K562 (cell line): Measurements from ENCODE around the gene KCNA1. TPM values are rescaled to one million over a fixed set of nuclear protein-coding genes. Genes with fewer than 3 reads are reported as not detected.

Experiments used
- ATAC-seq: fragments of 200-7000 bp; cut with Tn5 transposase; 3 replicates; pipeline ENCODE4 v1.9.1; 2020; ENCODE audit warnings: moderate library complexity
- BruUV-seq: library from RNA; stranded (reverse); fragments of 400-500 nt; replicated peaks from 2 replicates; lab custom pipeline; 2021; lab: Mats Ljungman, UMichigan
- CTCF ChIA-PET: fragments of 300-600 bp; formaldehyde crosslinking; extraction: SDS; loops from one replicate; lab custom pipeline; 2021; ENCODE audit warnings: low intra/inter-chr PET ratio; lab: Yijun Ruan, JAX
- POLR2A ChIA-PET: fragments of 300-600, 350-650 bp; sonication (Branson Sonifier 250); formaldehyde crosslinking; extraction: SDS; loops from one replicate; lab custom pipeline; 2021; ENCODE audit warnings: antibody characterized with exemption, inconsistent platforms; lab: Yijun Ruan, JAX
- DNase-seq, 4 experiments: peaks; one replicate each; pipeline versions ENCODE4 v3.0.0 to v3.0.0-alpha.2; 2011 to 2018; ENCODE audit warnings: low spot score in 3 of 4, mixed read lengths in 3 of 4; ENCODE audit errors: extremely low read depth in 1 of 4
- FAIRE-seq: peaks from 2 replicates; lab custom pipeline; 2011; peaks lifted over from hg19 to GRCh38; lab: Jason Lieb, UNC
- H2AFZ ChIP-seq: 2 replicates; pipeline ENCODE4 v1.6.0; 2011; ENCODE audit warnings: low read depth, low read length, control low read depth, inconsistent platforms
- H3K27ac ChIP-seq: fragments of 200-600 bp; 3 replicates; pipeline ENCODE4 v1.8.0; 2011; ENCODE audit warnings: low read depth, mild to moderate bottlenecking, control low read depth, inconsistent platforms, low read length, moderate library complexity, mixed read lengths; ENCODE audit errors: extremely low read depth
- H3K27me3 ChIP-seq, 2 experiments: fragments of 300-600 bp in 1 of 2; 2 replicates in 1 of 2; 3 replicates in 1 of 2; pipeline versions ENCODE4 v1.6.0 to v1.8.0; 2011; ENCODE audit warnings: inconsistent platforms in 2 of 2, low read length in 2 of 2, mild to moderate bottlenecking in 1 of 2, mixed read lengths in 1 of 2, moderate library complexity in 1 of 2; ENCODE audit not compliant: control insufficient read depth in 2 of 2, insufficient read depth in 2 of 2
- H3K36me3 ChIP-seq: fragments of 300-600 bp; 3 replicates; pipeline ENCODE4 v1.8.0; 2011; ENCODE audit warnings: mild to moderate bottlenecking, low read length, inconsistent platforms; ENCODE audit not compliant: control insufficient read depth, insufficient read depth
- H3K4me1 ChIP-seq, 2 experiments: fragments of 200-600 bp in 1 of 2; replicated peaks in 1 of 2; 2 replicates in 1 of 2; 3 replicates in 1 of 2; pipeline versions ENCODE4 v1.5.1 to v1.8.0; 2011; ENCODE audit warnings: inconsistent platforms in 2 of 2, low read length in 2 of 2, mild to moderate bottlenecking in 1 of 2, mixed read lengths in 1 of 2, moderate library complexity in 1 of 2; ENCODE audit not compliant: control insufficient read depth in 2 of 2, insufficient read depth in 2 of 2
- H3K4me2 ChIP-seq: 2 replicates; pipeline ENCODE4 v1.6.1; 2011; ENCODE audit warnings: low read length, control low read depth, inconsistent platforms, mixed read lengths; ENCODE audit not compliant: insufficient read depth
- H3K4me3 ChIP-seq: fragments of 200-600 bp; sonication (generic), shearing (Covaris generic); 2 replicates; pipeline ENCODE4 v1.5.1; 2016; ENCODE audit warnings: control low read depth, inconsistent platforms
- H3K79me2 ChIP-seq: fragments of 200-600 bp; 3 replicates; pipeline ENCODE4 v1.8.0; 2011; ENCODE audit warnings: low read length, inconsistent platforms; ENCODE audit not compliant: control insufficient read depth, insufficient read depth
- H3K9ac ChIP-seq, 2 experiments: 2 replicates each; pipeline versions ENCODE4 v1.6.0 to v1.6.1; 2011; ENCODE audit warnings: low read depth in 2 of 2, low read length in 2 of 2, control low read depth in 1 of 2, inconsistent platforms in 1 of 2, mild to moderate bottlenecking in 1 of 2, mixed read lengths in 1 of 2; ENCODE audit not compliant: insufficient read depth in 1 of 2
- H3K9me1 ChIP-seq: one replicate; pipeline ENCODE4 v1.6.0; 2011; ENCODE audit warnings: inconsistent platforms, mild to moderate bottlenecking, low read length, moderate library complexity; ENCODE audit not compliant: control insufficient read depth, insufficient read depth
- H3K9me3 ChIP-seq: replicated peaks from 2 replicates; pipeline ENCODE4 v1.5.1; 2011; ENCODE audit warnings: low read depth, low read length, inconsistent platforms; ENCODE audit not compliant: control insufficient read depth, insufficient read depth
- H4K20me1 ChIP-seq: replicated peaks from 2 replicates; pipeline ENCODE4 v1.6.1; 2011; ENCODE audit warnings: low read length, inconsistent platforms, mixed read lengths; ENCODE audit not compliant: control insufficient read depth, insufficient read depth
- ETV5 ChIP-seq: sonication (generic); formaldehyde crosslinking; IDR thresholded peaks from 2 replicates; pipeline ENCODE4 v1.4.0; 2020; ENCODE audit warnings: low read depth, mild to moderate bottlenecking, missing genetic modification reagents
- HMBOX1 ChIP-seq: sonication (generic); IDR thresholded peaks from 2 replicates; pipeline ENCODE4 v1.6.1; 2016
- HMG20A ChIP-seq: fragments of 450-650 bp; formaldehyde crosslinking; conservative IDR thresholded peaks from 2 replicates; pipeline ENCODE4 v1.4.0; 2020; ENCODE audit warnings: mild to moderate bottlenecking, mixed read lengths
- HNRNPL ChIP-seq: fragments of 200-400 bp; formaldehyde crosslinking; IDR thresholded peaks from 2 replicates; pipeline ENCODE4 v1.6.1; 2017; ENCODE audit warnings: low read depth, mild to moderate bottlenecking, low read length
- MCM7 ChIP-seq, 2 experiments: fragments of 450-650 bp; IDR thresholded peaks; 2 replicates each; pipeline ENCODE4 v1.6.1; 2016 to 2018
- MEF2D ChIP-seq: conservative IDR thresholded peaks from 2 replicates; pipeline ENCODE4 v1.6.1; 2016; ENCODE audit warnings: low read depth, missing genetic modification characterization, missing compliant biosample characterization
- MNT ChIP-seq, 2 experiments: fragments of 450-650 bp; conservative IDR thresholded peaks; 2 replicates each; pipeline ENCODE4 v1.6.1; 2017; ENCODE audit warnings: mild to moderate bottlenecking in 2 of 2, moderate library complexity in 2 of 2
- PCBP1 ChIP-seq: fragments of 200-400 bp; formaldehyde crosslinking; IDR thresholded peaks from 2 replicates; pipeline ENCODE4 v1.6.1; 2018; ENCODE audit warnings: mild to moderate bottlenecking, low read depth, low read length; ENCODE audit not compliant: poor library complexity, severe bottlenecking
- POLR3G ChIP-seq: IDR thresholded peaks from 2 replicates; pipeline ENCODE4 v1.6.1; 2011; ENCODE audit not compliant: insufficient read length, insufficient replicate concordance; ENCODE audit errors: extremely low read depth
- RBFOX2 ChIP-seq: fragments of 200-400 bp; formaldehyde crosslinking; IDR thresholded peaks from 2 replicates; pipeline ENCODE4 v1.6.1; 2017; ENCODE audit warnings: low read depth, mild to moderate bottlenecking, low read length, moderate library complexity
- RBM39 ChIP-seq: fragments of 200-400 bp; formaldehyde crosslinking; optimal IDR thresholded peaks from 2 replicates; pipeline ENCODE3; 2018; ENCODE audit warnings: low read depth, low read length
- TCF7L2 ChIP-seq: fragments of 150-350 bp; IDR thresholded peaks from 2 replicates; pipeline ENCODE4 v1.6.1; 2016; ENCODE audit warnings: low read depth, mild to moderate bottlenecking, low read length, moderate library complexity
- VEZF1 ChIP-seq: fragments of 200-800 bp; sonication (Bioruptor generic); IDR thresholded peaks from 2 replicates; pipeline ENCODE4 v1.6.1; 2017; ENCODE audit warnings: missing genetic modification characterization, missing compliant biosample characterization
- ZFPM2 ChIP-seq: fragments of 250-450 bp; sonication (Bioruptor Pico); IDR thresholded peaks from 2 replicates; pipeline ENCODE4 v1.5.1; 2022; ENCODE audit warnings: mild to moderate bottlenecking
- ZKSCAN3 ChIP-seq: fragments of 250-450 bp; sonication (Bioruptor Pico); IDR thresholded peaks from 2 replicates; pipeline ENCODE4 v1.4.0; 2020
- ZNF224 ChIP-seq: sonication (generic); formaldehyde crosslinking; IDR thresholded peaks from 2 replicates; pipeline ENCODE4 v1.8.0; 2022; ENCODE audit warnings: mild to moderate bottlenecking, missing genetic modification reagents
- ZNF551 ChIP-seq: fragments of 250-450 bp; sonication (Bioruptor Pico); IDR thresholded peaks from 2 replicates; pipeline ENCODE4 v1.5.0; 2021; ENCODE audit warnings: mild to moderate bottlenecking, moderate library complexity
- WGBS: fragments of 100-300 bp; shearing (Covaris generic); methylation state at CpG from one replicate; pipeline ENCODE4 v1.1.6; 2016; ENCODE audit warnings: low coverage, mixed read lengths; ENCODE audit not compliant: insufficient coverage; ENCODE audit errors: missing lambda C conversion rate; 5-methylcytosine and 5-hydroxymethylcytosine counted together
- in situ Hi-C: fragments of 300-500 bp; cut with MboI; formaldehyde crosslinking; loops from 4 replicates; pipeline ENCODE4 v1.15.0; 2018; ENCODE audit warnings: inconsistent platforms, mixed read lengths
- intact Hi-C: fragments of 100-400 bp; cut with micrococcal nuclease; formaldehyde crosslinking; loops from 2 replicates; pipeline ENCODE4 v1.14.2; 2022
- polyA plus RNA-seq, 8 experiments: library from polyadenylated mRNA; depleted of rRNA in 4 of 8; stranded (reverse) in 5 of 8; unstranded in 3 of 8; fragments of >200 nt; fragmentation: Nextera tagmentation in 2 of 8; fragmentation: Illumina TruSeq in 1 of 8; extraction: Ambion mirVana in 2 of 8; extraction: Trizol in 1 of 8; gene quantifications; 2 replicates each; pipeline versions ENCODE4 v1.2.1 to v1.2.3, GENCODE V29; 2011 to 2014; ENCODE audit warnings: inconsistent platforms in 1 of 8, missing spikeins in 1 of 8
- total RNA-seq, 7 experiments: library from RNA; depleted of rRNA in 6 of 7; stranded (reverse); fragments of >200 nt in 6 of 7; fragmentation: Illumina TruSeq in 2 of 7; extraction: Trizol in 2 of 7; gene quantifications; 2 replicates each; pipeline versions ENCODE4 v1.2.1 to v1.2.3, GENCODE V29; 2011 to 2021; ENCODE audit warnings: low replicate concordance in 1 of 7
- TF ChIP-seq, protein P1 (sequence below): sonication (generic); formaldehyde crosslinking; IDR thresholded peaks from 2 replicates; pipeline ENCODE4 v1.8.1; 2023; ENCODE audit warnings: mild to moderate bottlenecking, missing genetic modification reagents

KCNA1 gene
- total and polyA plus RNA-seq, 9 of the 15 experiments (the other 6 are each of a cell fraction or from before 2014, with no cell fraction given) = not detected

DNA sequence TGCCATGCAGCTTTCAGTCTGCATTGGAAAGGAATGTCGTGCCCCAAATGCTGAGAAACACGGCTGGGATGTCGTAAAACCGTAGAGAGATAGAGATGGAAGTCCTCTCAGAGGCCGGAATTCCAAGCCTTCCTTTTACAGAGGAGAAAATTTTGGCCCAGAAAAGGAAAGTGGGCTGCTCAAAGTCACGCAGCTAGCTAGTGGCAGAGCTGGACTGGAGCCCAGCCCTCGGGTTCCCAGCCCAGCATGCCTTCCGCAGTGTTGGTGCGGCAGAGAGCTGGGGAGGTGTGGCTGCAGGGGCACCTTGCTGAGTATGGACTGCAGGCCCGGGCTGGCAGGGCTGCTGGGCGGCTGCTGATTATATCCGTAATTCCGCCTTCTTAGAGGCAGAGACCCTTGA, 50.3 kb downstream of the KCNA1 start:
- Histone ChIP-seq H3K27ac (no peak overlapping the region), H3K9me1 (no peaks in the 10 kb centered on the region), H2AFZ (no peak overlapping the region)
- no TSS peak for BruUV-seq
- CTCF ChIA-PET = no interaction called here
- no peak for TF ChIP-seq ZKSCAN3 (CRISPR knock-in tag)
- TF ChIP-seq MEF2D (tag) = no peak
- TF ChIP-seq ZNF551 (CRISPR knock-in tag) = no peak
- no peak for TF ChIP-seq RBM39
- no peak for TF ChIP-seq TCF7L2
- TF ChIP-seq ETV5 = no peak
- TF ChIP-seq PCBP1 = no peak
- no peak for TF ChIP-seq MCM7 (IDR thresholded peaks at IDR 0.05)
- no peak for TF ChIP-seq VEZF1 (CRISPR knock-in tag)
- TF ChIP-seq HNRNPL = no peak
- no peak for TF ChIP-seq RBFOX2
- no peak for TF ChIP-seq HMBOX1
- no peak for TF ChIP-seq POLR3G
- TF ChIP-seq, protein P1, sequence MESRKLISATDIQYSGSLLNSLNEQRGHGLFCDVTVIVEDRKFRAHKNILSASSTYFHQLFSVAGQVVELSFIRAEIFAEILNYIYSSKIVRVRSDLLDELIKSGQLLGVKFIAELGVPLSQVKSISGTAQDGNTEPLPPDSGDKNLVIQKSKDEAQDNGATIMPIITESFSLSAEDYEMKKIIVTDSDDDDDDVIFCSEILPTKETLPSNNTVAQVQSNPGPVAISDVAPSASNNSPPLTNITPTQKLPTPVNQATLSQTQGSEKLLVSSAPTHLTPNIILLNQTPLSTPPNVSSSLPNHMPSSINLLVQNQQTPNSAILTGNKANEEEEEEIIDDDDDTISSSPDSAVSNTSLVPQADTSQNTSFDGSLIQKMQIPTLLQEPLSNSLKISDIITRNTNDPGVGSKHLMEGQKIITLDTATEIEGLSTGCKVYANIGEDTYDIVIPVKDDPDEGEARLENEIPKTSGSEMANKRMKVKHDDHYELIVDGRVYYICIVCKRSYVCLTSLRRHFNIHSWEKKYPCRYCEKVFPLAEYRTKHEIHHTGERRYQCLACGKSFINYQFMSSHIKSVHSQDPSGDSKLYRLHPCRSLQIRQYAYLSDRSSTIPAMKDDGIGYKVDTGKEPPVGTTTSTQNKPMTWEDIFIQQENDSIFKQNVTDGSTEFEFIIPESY (CRISPR knock-in tag) = no peak
- TF ChIP-seq HMG20A (CRISPR knock-in tag) = no peak
- no peak for TF ChIP-seq MNT (conservative IDR thresholded peaks at IDR 0.05)
- TF ChIP-seq ZFPM2 (CRISPR knock-in tag) = no peak
- no peak for TF ChIP-seq ZNF224 (CRISPR knock-in tag)
- TF ChIP-seq, all 486 proteins: peak for 0
- FAIRE-seq (no peak), DNase-seq (no peak), ATAC-seq (no peak)
- H3K4me2 ChIP-seq = no peak overlapping the region
- in situ Hi-C loops (no loop called here), intact Hi-C loops (no loop called here)
- H3K4me1 ChIP-seq = no peaks in the 10 kb centered on the region
- H3K27me3 ChIP-seq = no peaks in the 10 kb centered on the region; a peak in 2 of 5 replicates
- WGBS = 7% methylated on average over 12 of the region's 13 CpGs
- POLR2A ChIA-PET = no interaction called here
- H3K4me3 ChIP-seq = no peak overlapping the region
- H4K20me1 ChIP-seq = no peaks in the 10 kb centered on the region
- no peaks in the 10 kb centered on the region for H3K9me3 ChIP-seq
- H3K79me2 ChIP-seq = no peaks in the 10 kb centered on the region
- no peak overlapping the region for H3K9ac ChIP-seq
- no peaks in the 10 kb centered on the region for H3K36me3 ChIP-seq
